Measurements from ENCODE around the gene ATP1A1.

ATP1A1 gene

GRCh38 chr1:116372651-116373430, at the start of gene ATP1A1:
Gene ATP1A1, plus strand, starts transcription at chr1:116373244. Its CDS starts 268 bp downstream, at chr1:116373512.
- Histone ChIP-seq H3K27ac (ENCODE audit: low read length) (no peak within 1 kb of the TSS), H3K4me3 (ENCODE audit: low read length) (peak within 1 kb of the TSS; percentile 82), H3K36me3 (ENCODE audit: control insufficient read depth, insufficient read depth, low read length) (no peaks in the 10 kb centered on the region), H3K9me3 (ENCODE audit: control insufficient read depth, insufficient read depth, low read length) (no peaks in the 10 kb centered on the region), H3K27me3 (ENCODE audit: control insufficient read depth, insufficient read depth, low read length) (no peaks in the 10 kb centered on the region), H3K4me1 (ENCODE audit: control insufficient read depth, insufficient read depth, low read length) (peaks cover 3% of the 10 kb centered on the region; the same call in 1 of the 2 replicates)
- no CpG with 5 or more reads among the region's 78 CpGs for WGBS (ENCODE audit: insufficient coverage, insufficient read length)
- DNase-seq (ENCODE audit: low read depth, low spot score), result peak; percentile 83

GRCh38 chr1:116323491-116323890, 49.6 kb upstream of the ATP1A1 start:
- H3K9me3 ChIP-seq (ENCODE audit: control insufficient read depth, insufficient read depth, low read length), result no peaks in the 10 kb centered on the region
- H3K27ac ChIP-seq (ENCODE audit: low read length), result no peak overlapping the region
- no CpG with 5 or more reads among the region's 2 CpGs for WGBS (ENCODE audit: insufficient coverage, insufficient read length)
- no peaks in the 10 kb centered on the region for H3K27me3 ChIP-seq (ENCODE audit: control insufficient read depth, insufficient read depth, low read length)
- DNase-seq (ENCODE audit: low read depth, low spot score), result no peak
- H3K36me3 ChIP-seq (ENCODE audit: control insufficient read depth, insufficient read depth, low read length), result no peaks in the 10 kb centered on the region
- H3K4me3 ChIP-seq (ENCODE audit: low read length), result no peak overlapping the region
- no peaks in the 10 kb centered on the region for H3K4me1 ChIP-seq (ENCODE audit: control insufficient read depth, insufficient read depth, low read length)

GRCh38 chr1:116324411-116324810, 48.6 kb upstream of the ATP1A1 start:
- Histone ChIP-seq H3K27ac (ENCODE audit: low read length) (no peak overlapping the region), H3K9me3 (ENCODE audit: control insufficient read depth, insufficient read depth, low read length) (no peaks in the 10 kb centered on the region), H3K27me3 (ENCODE audit: control insufficient read depth, insufficient read depth, low read length) (no peaks in the 10 kb centered on the region), H3K4me1 (ENCODE audit: control insufficient read depth, insufficient read depth, low read length) (no peaks in the 10 kb centered on the region), H3K36me3 (ENCODE audit: control insufficient read depth, insufficient read depth, low read length) (no peaks in the 10 kb centered on the region), H3K4me3 (ENCODE audit: low read length) (no peak overlapping the region)
- no CpG with 5 or more reads among the region's 3 CpGs for WGBS (ENCODE audit: insufficient coverage, insufficient read length)
- DNase-seq (ENCODE audit: low read depth, low spot score), result no peak

- Histone ChIP-seq H3K4me1 (ENCODE audit: control insufficient read depth, insufficient read depth, low read length) (no peaks in the 10 kb centered on the region), H3K27me3 (ENCODE audit: control insufficient read depth, insufficient read depth, low read length) (no peaks in the 10 kb centered on the region), H3K9me3 (ENCODE audit: control insufficient read depth, insufficient read depth, low read length) (no peaks in the 10 kb centered on the region), H3K36me3 (ENCODE audit: control insufficient read depth, insufficient read depth, low read length) (no peaks in the 10 kb centered on the region), H3K27ac (ENCODE audit: low read length) (no peak overlapping the region), H3K4me3 (ENCODE audit: low read length) (no peak overlapping the region)
- WGBS (ENCODE audit: insufficient coverage, insufficient read length), result no CpG with 5 or more reads among the region's 2 CpGs
- no peak for DNase-seq (ENCODE audit: low read depth, low spot score)
Measured at GRCh38 chr1:116325104-116325503, 47.9 kb upstream of the ATP1A1 start.

GRCh38 chr1:116325922-116326321, 47.1 kb upstream of the ATP1A1 start:
- no peaks in the 10 kb centered on the region for H3K9me3 ChIP-seq (ENCODE audit: control insufficient read depth, insufficient read depth, low read length)
- H3K4me1 ChIP-seq (ENCODE audit: control insufficient read depth, insufficient read depth, low read length), result no peaks in the 10 kb centered on the region
- H3K36me3 ChIP-seq (ENCODE audit: control insufficient read depth, insufficient read depth, low read length), result no peaks in the 10 kb centered on the region
- no peak for DNase-seq (ENCODE audit: low read depth, low spot score)
- WGBS (ENCODE audit: insufficient coverage, insufficient read length), result no CpG with 5 or more reads among the region's 2 CpGs
- no peak overlapping the region for H3K4me3 ChIP-seq (ENCODE audit: low read length)
- H3K27me3 ChIP-seq (ENCODE audit: control insufficient read depth, insufficient read depth, low read length), result no peaks in the 10 kb centered on the region
- no peak overlapping the region for H3K27ac ChIP-seq (ENCODE audit: low read length)

GRCh38 chr1:116326486-116326885, 46.6 kb upstream of the ATP1A1 start:
- no peaks in the 10 kb centered on the region for H3K36me3 ChIP-seq (ENCODE audit: control insufficient read depth, insufficient read depth, low read length)
- no peaks in the 10 kb centered on the region for H3K9me3 ChIP-seq (ENCODE audit: control insufficient read depth, insufficient read depth, low read length)
- no peaks in the 10 kb centered on the region for H3K4me1 ChIP-seq (ENCODE audit: control insufficient read depth, insufficient read depth, low read length)
- H3K4me3 ChIP-seq (ENCODE audit: low read length), result no peak overlapping the region
- no peak overlapping the region for H3K27ac ChIP-seq (ENCODE audit: low read length)
- H3K27me3 ChIP-seq (ENCODE audit: control insufficient read depth, insufficient read depth, low read length), result no peaks in the 10 kb centered on the region
- WGBS (ENCODE audit: insufficient coverage, insufficient read length), result no CpG with 5 or more reads among the region's 1 CpG
- DNase-seq (ENCODE audit: low read depth, low spot score), result no peak

GRCh38 chr1:116328671-116329070, 44.4 kb upstream of the ATP1A1 start:
- H3K4me3 ChIP-seq (ENCODE audit: low read length), result no peak overlapping the region
- no peaks in the 10 kb centered on the region for H3K9me3 ChIP-seq (ENCODE audit: control insufficient read depth, insufficient read depth, low read length)
- WGBS (ENCODE audit: insufficient coverage, insufficient read length), result no CpG with 5 or more reads among the region's 2 CpGs
- no peaks in the 10 kb centered on the region for H3K36me3 ChIP-seq (ENCODE audit: control insufficient read depth, insufficient read depth, low read length)
- H3K27me3 ChIP-seq (ENCODE audit: control insufficient read depth, insufficient read depth, low read length), result no peaks in the 10 kb centered on the region
- H3K4me1 ChIP-seq (ENCODE audit: control insufficient read depth, insufficient read depth, low read length), result no peaks in the 10 kb centered on the region
- DNase-seq (ENCODE audit: low read depth, low spot score), result no peak
- no peak overlapping the region for H3K27ac ChIP-seq (ENCODE audit: low read length)

GRCh38 chr1:116329524-116330341, 43.3 kb upstream of the ATP1A1 start:
- Histone ChIP-seq H3K27ac (ENCODE audit: low read length) (no peak overlapping the region), H3K27me3 (ENCODE audit: control insufficient read depth, insufficient read depth, low read length) (no peaks in the 10 kb centered on the region)
- DNase-seq (ENCODE audit: low read depth, low spot score), result no peak

GRCh38 chr1:116330342-116330652, 42.7 kb upstream of the ATP1A1 start:
- no CpG with 5 or more reads among the region's 4 CpGs for WGBS (ENCODE audit: insufficient coverage, insufficient read length)
- Histone ChIP-seq H3K27ac (ENCODE audit: low read length) (no peak overlapping the region), H3K4me3 (ENCODE audit: low read length) (no peak overlapping the region), H3K9me3 (ENCODE audit: control insufficient read depth, insufficient read depth, low read length) (no peaks in the 10 kb centered on the region), H3K4me1 (ENCODE audit: control insufficient read depth, insufficient read depth, low read length) (peaks cover 1% of the 10 kb centered on the region; the same call in 1 of the 2 replicates), H3K27me3 (ENCODE audit: control insufficient read depth, insufficient read depth, low read length) (no peaks in the 10 kb centered on the region), H3K36me3 (ENCODE audit: control insufficient read depth, insufficient read depth, low read length) (no peaks in the 10 kb centered on the region)
- no peak for DNase-seq (ENCODE audit: low read depth, low spot score)

More at GRCh38 chr1:116329524-116330341, 43.3 kb upstream of the ATP1A1 start:
- no CpG with 5 or more reads among the region's 9 CpGs for WGBS (ENCODE audit: insufficient coverage, insufficient read length)
- no peak overlapping the region for H3K4me3 ChIP-seq (ENCODE audit: low read length)
- H3K9me3 ChIP-seq (ENCODE audit: control insufficient read depth, insufficient read depth, low read length), result no peaks in the 10 kb centered on the region
- no peaks in the 10 kb centered on the region for H3K36me3 ChIP-seq (ENCODE audit: control insufficient read depth, insufficient read depth, low read length)
- H3K4me1 ChIP-seq (ENCODE audit: control insufficient read depth, insufficient read depth, low read length), result peaks cover under 1% of the 10 kb centered on the region; the same call in 1 of the 2 replicates

GRCh38 chr1:116330846-116331245, 42.2 kb upstream of the ATP1A1 start:
- Histone ChIP-seq H3K27me3 (ENCODE audit: control insufficient read depth, insufficient read depth, low read length) (no peaks in the 10 kb centered on the region), H3K4me1 (ENCODE audit: control insufficient read depth, insufficient read depth, low read length) (peaks cover 1% of the 10 kb centered on the region; the same call in 1 of the 2 replicates), H3K27ac (ENCODE audit: low read length) (no peak overlapping the region), H3K36me3 (ENCODE audit: control insufficient read depth, insufficient read depth, low read length) (no peaks in the 10 kb centered on the region), H3K9me3 (ENCODE audit: control insufficient read depth, insufficient read depth, low read length) (no peaks in the 10 kb centered on the region), H3K4me3 (ENCODE audit: low read length) (no peak overlapping the region)
- no peak for DNase-seq (ENCODE audit: low read depth, low spot score)
